ENCODE data around the gene IL17REL. TPM values are rescaled to one million over a fixed set of nuclear protein-coding genes. Genes with fewer than 3 reads are reported as not detected.

Gene IL17REL
- total RNA-seq, 2 donors from 2014 or later = 0.15 TPM; not detected in 1

- Histone ChIP-seq H3K36me3 (ENCODE audit: control insufficient read depth, insufficient read depth, low read length) (no peaks in the 10 kb centered on the region), H3K4me1 (ENCODE audit: control insufficient read depth, insufficient read depth, low read length) (peaks cover 6% of the 10 kb centered on the region), H3K27ac (ENCODE audit: low read depth, low read length) (no peak overlapping the region), H3K4me3 (ENCODE audit: low read length) (no peak overlapping the region), H3K9ac (ENCODE audit: extremely low read depth, low read length, poor library complexity, severe bottlenecking) (no peak overlapping the region), H3K27me3 (ENCODE audit: control insufficient read depth, insufficient read depth, low read length, poor library complexity, severe bottlenecking) (no peaks in the 10 kb centered on the region), H3K9me3 (ENCODE audit: control insufficient read depth, low read length) (no peaks in the 10 kb centered on the region)
- no peaks in the 10 kb centered on the region for H3K27me3 Mint-ChIP-seq (ENCODE audit: insufficient read depth)
- no peak overlapping the region for H3K4me3 Mint-ChIP-seq
- WGBS, 2 experiments (ENCODE audit: insufficient coverage in 1 of 2, insufficient read length in 1 of 2) = 93 to 97% methylated on average over 13 to 42 of the region's 42 CpGs
- no peak overlapping the region for H3K27ac Mint-ChIP-seq
- H3K9me3 Mint-ChIP-seq = no peaks in the 10 kb centered on the region
- TF ChIP-seq CTCF (conservative IDR thresholded peaks at IDR 0.05) = no peak
- no peaks in the 10 kb centered on the region for H3K4me1 Mint-ChIP-seq
- H3K36me3 Mint-ChIP-seq (ENCODE audit: low read depth) = no peaks in the 10 kb centered on the region
- peak; percentile 53 for DNase-seq
Measured at GRCh38 chr22:49948958-49949913, 63.3 kb downstream of the IL17REL start.

- no peak overlapping the region for H3K27ac ChIP-seq (ENCODE audit: low read depth, low read length)
- H3K27ac Mint-ChIP-seq = no peak overlapping the region
- no peaks in the 10 kb centered on the region for H3K36me3 ChIP-seq (ENCODE audit: control insufficient read depth, insufficient read depth, low read length)
- no peaks in the 10 kb centered on the region for H3K27me3 ChIP-seq (ENCODE audit: control insufficient read depth, insufficient read depth, low read length, poor library complexity, severe bottlenecking)
- WGBS, 2 experiments (ENCODE audit: insufficient coverage in 1 of 2, insufficient read length in 1 of 2) = 87% methylated on average over 16 to 23 of the region's 23 CpGs
- no peak overlapping the region for H3K9ac ChIP-seq (ENCODE audit: extremely low read depth, low read length, poor library complexity, severe bottlenecking)
- H3K27me3 Mint-ChIP-seq (ENCODE audit: insufficient read depth) = no peaks in the 10 kb centered on the region
- no peak overlapping the region for H3K4me3 Mint-ChIP-seq
- H3K9me3 ChIP-seq (ENCODE audit: control insufficient read depth, low read length) = no peaks in the 10 kb centered on the region
- DNase-seq = peak; percentile 53
- no peak overlapping the region for H3K4me3 ChIP-seq (ENCODE audit: low read length)
- no peaks in the 10 kb centered on the region for H3K9me3 Mint-ChIP-seq
- H3K4me1 Mint-ChIP-seq = no peaks in the 10 kb centered on the region
- H3K4me1 ChIP-seq (ENCODE audit: control insufficient read depth, insufficient read depth, low read length) = peaks cover 6% of the 10 kb centered on the region
- no peaks in the 10 kb centered on the region for H3K36me3 Mint-ChIP-seq (ENCODE audit: low read depth)
- no peak for TF ChIP-seq CTCF (conservative IDR thresholded peaks at IDR 0.05)
Measured at GRCh38 chr22:49948116-49948957, 64.2 kb downstream of the IL17REL start.

GRCh38 chr22:49947296-49947622, 65.3 kb downstream of the IL17REL start:
- peaks cover 6% of the 10 kb centered on the region for H3K4me1 ChIP-seq (ENCODE audit: control insufficient read depth, insufficient read depth, low read length)
- H3K9me3 ChIP-seq (ENCODE audit: control insufficient read depth, low read length) = no peaks in the 10 kb centered on the region
- H3K4me3 Mint-ChIP-seq = no peak overlapping the region
- no peak for DNase-seq
- H3K9me3 Mint-ChIP-seq = no peaks in the 10 kb centered on the region
- H3K36me3 ChIP-seq (ENCODE audit: control insufficient read depth, insufficient read depth, low read length) = no peaks in the 10 kb centered on the region
- no peaks in the 10 kb centered on the region for H3K4me1 Mint-ChIP-seq
- H3K36me3 Mint-ChIP-seq (ENCODE audit: low read depth) = no peaks in the 10 kb centered on the region
- TF ChIP-seq CTCF (conservative IDR thresholded peaks at IDR 0.05) = no peak
- WGBS, 2 experiments (ENCODE audit: insufficient coverage in 1 of 2, insufficient read length in 1 of 2) = 82 to 89% methylated on average over 5 to 6 of the region's 6 CpGs
- H3K27me3 Mint-ChIP-seq (ENCODE audit: insufficient read depth) = no peaks in the 10 kb centered on the region
- H3K27ac Mint-ChIP-seq = no peak overlapping the region
- H3K9ac ChIP-seq (ENCODE audit: extremely low read depth, low read length, poor library complexity, severe bottlenecking) = no peak overlapping the region
- no peak overlapping the region for H3K4me3 ChIP-seq (ENCODE audit: low read length)
- H3K27me3 ChIP-seq (ENCODE audit: control insufficient read depth, insufficient read depth, low read length, poor library complexity, severe bottlenecking) = no peaks in the 10 kb centered on the region
- H3K27ac ChIP-seq (ENCODE audit: low read depth, low read length) = no peak overlapping the region
